BLaER1 treated with 17β-estradiol and CSF1 and Interleukin-3, amounts not matched to agents 10 nM and 100 nM (cell line): ENCODE measurements around the gene GALNTL6.

Source experiments
- H3K27ac ChIP-seq, 11 experiments: shearing (Covaris generic); formaldehyde crosslinking; 2 replicates each; pipeline ENCODE4 v1.8.1; 2022
- H3K27me3 ChIP-seq, 11 experiments: shearing (Covaris generic); formaldehyde crosslinking; 2 replicates each; pipeline ENCODE4 v1.8.1; 2022
- H3K36me3 ChIP-seq, 11 experiments: shearing (Covaris generic); formaldehyde crosslinking; 2 replicates each; pipeline ENCODE4 v1.8.1; 2022
- H3K4me1 ChIP-seq, 10 experiments: shearing (Covaris generic); formaldehyde crosslinking; 2 replicates each; pipeline ENCODE4 v1.8.1; 2022
- H3K4me2 ChIP-seq, 11 experiments: shearing (Covaris generic); formaldehyde crosslinking; 2 replicates each; pipeline ENCODE4 v1.8.1; 2022
- H3K4me3 ChIP-seq, 10 experiments: shearing (Covaris generic); formaldehyde crosslinking; 2 replicates each; pipeline ENCODE4 v1.8.1; 2022
- H3K9ac ChIP-seq, 11 experiments: shearing (Covaris generic); formaldehyde crosslinking; 2 replicates each; pipeline ENCODE4 v1.8.1; 2022
- H3K9me3 ChIP-seq, 11 experiments: shearing (Covaris generic); formaldehyde crosslinking; replicated peaks in 1 of 11; 2 replicates each; pipeline ENCODE4 v1.8.1; 2022
- H4K20me1 ChIP-seq, 11 experiments: shearing (Covaris generic); formaldehyde crosslinking; 2 replicates each; pipeline ENCODE4 v1.8.1; 2022
- Cebpa-rat ChIP-seq, 11 experiments: shearing (Covaris generic); IDR thresholded peaks; 2 replicates each; pipeline ENCODE4 v1.8.1; 2022

The GALNTL6 gene

GRCh38 chr4:173046144-173046543 lies 1232.9 kb downstream of the GALNTL6 start:
- no peak overlapping the region for H3K27ac ChIP-seq
- no peaks in the 10 kb centered on the region for H3K27me3 ChIP-seq
- no peak overlapping the region for H3K9ac ChIP-seq
- H3K4me2 ChIP-seq, result no peak overlapping the region
- no peaks in the 10 kb centered on the region for H4K20me1 ChIP-seq
- H3K9me3 ChIP-seq, result peaks cover 0 to 9% (median 0%) of the 10 kb centered on the region in 11 experiments; a peak in 2 of 22 replicates
- no peaks in the 10 kb centered on the region for H3K36me3 ChIP-seq
- no peaks in the 10 kb centered on the region for H3K4me1 ChIP-seq
- TF ChIP-seq Cebpa-rat (IDR thresholded peaks at IDR 0.05), result no peak
- H3K4me3 ChIP-seq, result no peak overlapping the region

GRCh38 chr4:173046818-173047217 lies 1233.6 kb downstream of the GALNTL6 start:
- H3K9ac ChIP-seq, result no peak overlapping the region
- H4K20me1 ChIP-seq, result no peaks in the 10 kb centered on the region
- H3K4me3 ChIP-seq, result no peak overlapping the region
- TF ChIP-seq Cebpa-rat (IDR thresholded peaks at IDR 0.05), result no peak
- no peaks in the 10 kb centered on the region for H3K36me3 ChIP-seq
- H3K27ac ChIP-seq, result no peak overlapping the region
- H3K27me3 ChIP-seq, result no peaks in the 10 kb centered on the region
- no peak overlapping the region for H3K4me2 ChIP-seq
- H3K4me1 ChIP-seq, result no peaks in the 10 kb centered on the region
- peaks cover 0 to 9% (median 0%) of the 10 kb centered on the region in 11 experiments; a peak in 2 of 22 replicates for H3K9me3 ChIP-seq

GRCh38 chr4:173051232-173051631 lies 1238.0 kb downstream of the GALNTL6 start:
- Histone ChIP-seq H3K9me3 (no peaks in the 10 kb centered on the region), H3K27ac (no peak overlapping the region), H4K20me1 (no peaks in the 10 kb centered on the region), H3K4me1 (no peaks in the 10 kb centered on the region), H3K9ac (no peak overlapping the region), H3K36me3 (no peaks in the 10 kb centered on the region), H3K4me2 (no peak overlapping the region), H3K4me3 (no peak overlapping the region), H3K27me3 (no peaks in the 10 kb centered on the region)
- TF ChIP-seq Cebpa-rat (IDR thresholded peaks at IDR 0.05), result no peak

- H3K4me1 ChIP-seq, result no peaks in the 10 kb centered on the region
- no peaks in the 10 kb centered on the region for H4K20me1 ChIP-seq
- no peak overlapping the region for H3K4me3 ChIP-seq
- H3K9me3 ChIP-seq, result no peaks in the 10 kb centered on the region
- no peaks in the 10 kb centered on the region for H3K36me3 ChIP-seq
- H3K9ac ChIP-seq, result no peak overlapping the region
- no peak for TF ChIP-seq Cebpa-rat (IDR thresholded peaks at IDR 0.05)
- no peaks in the 10 kb centered on the region for H3K27me3 ChIP-seq
- no peak overlapping the region for H3K4me2 ChIP-seq
- H3K27ac ChIP-seq, result no peak overlapping the region
Observed at GRCh38 chr4:173051716-173052115, 1238.5 kb downstream of the GALNTL6 start.

GRCh38 chr4:173052439-173052838 lies 1239.2 kb downstream of the GALNTL6 start:
- Histone ChIP-seq H3K9ac (no peak overlapping the region), H3K4me2 (no peak overlapping the region), H3K27me3 (no peaks in the 10 kb centered on the region), H3K4me3 (no peak overlapping the region), H4K20me1 (no peaks in the 10 kb centered on the region), H3K4me1 (no peaks in the 10 kb centered on the region), H3K9me3 (no peaks in the 10 kb centered on the region), H3K27ac (no peak overlapping the region), H3K36me3 (no peaks in the 10 kb centered on the region)
- peak in 3 of 11 experiments; percentile 51 to 73 (median 54); a peak in 3 of 22 replicates for TF ChIP-seq Cebpa-rat (IDR thresholded peaks at IDR 0.05)

GRCh38 chr4:173056271-173056670 lies 1243.1 kb downstream of the GALNTL6 start:
- H3K36me3 ChIP-seq, result no peaks in the 10 kb centered on the region
- H3K9me3 ChIP-seq, result no peaks in the 10 kb centered on the region
- H3K27me3 ChIP-seq, result no peaks in the 10 kb centered on the region
- no peak overlapping the region for H3K9ac ChIP-seq
- no peak overlapping the region for H3K27ac ChIP-seq
- no peak overlapping the region for H3K4me3 ChIP-seq
- H4K20me1 ChIP-seq, result no peaks in the 10 kb centered on the region
- no peak overlapping the region for H3K4me2 ChIP-seq
- H3K4me1 ChIP-seq, result no peaks in the 10 kb centered on the region
- no peak for TF ChIP-seq Cebpa-rat (IDR thresholded peaks at IDR 0.05)

GRCh38 chr4:173056710-173057109 lies 1243.5 kb downstream of the GALNTL6 start:
- Histone ChIP-seq H3K4me3 (no peak overlapping the region), H3K9me3 (peaks cover 0 to 3% (median 0%) of the 10 kb centered on the region in 11 experiments; a peak in 1 of 22 replicates), H4K20me1 (no peaks in the 10 kb centered on the region), H3K36me3 (no peaks in the 10 kb centered on the region), H3K9ac (no peak overlapping the region), H3K4me1 (no peaks in the 10 kb centered on the region), H3K27me3 (no peaks in the 10 kb centered on the region), H3K4me2 (no peak overlapping the region), H3K27ac (no peak overlapping the region)
- TF ChIP-seq Cebpa-rat (IDR thresholded peaks at IDR 0.05), result no peak

GRCh38 chr4:173057442-173057841 lies 1244.2 kb downstream of the GALNTL6 start:
- no peak overlapping the region for H3K27ac ChIP-seq
- H3K4me2 ChIP-seq, result no peak overlapping the region
- H4K20me1 ChIP-seq, result no peaks in the 10 kb centered on the region
- no peaks in the 10 kb centered on the region for H3K4me1 ChIP-seq
- no peaks in the 10 kb centered on the region for H3K36me3 ChIP-seq
- H3K4me3 ChIP-seq, result no peak overlapping the region
- peaks cover 0 to 9% (median 1%) of the 10 kb centered on the region in 11 experiments; a peak in 11 of 22 replicates for H3K9me3 ChIP-seq
- TF ChIP-seq Cebpa-rat (IDR thresholded peaks at IDR 0.05), result no peak
- no peaks in the 10 kb centered on the region for H3K27me3 ChIP-seq
- H3K9ac ChIP-seq, result no peak overlapping the region

- H3K4me1 ChIP-seq, result no peaks in the 10 kb centered on the region
- H4K20me1 ChIP-seq, result no peaks in the 10 kb centered on the region
- no peaks in the 10 kb centered on the region for H3K36me3 ChIP-seq
- no peak overlapping the region for H3K4me2 ChIP-seq
- no peak overlapping the region for H3K27ac ChIP-seq
- no peak overlapping the region for H3K4me3 ChIP-seq
- no peak overlapping the region for H3K9ac ChIP-seq
- peaks cover 4 to 13% (median 6%) of the 10 kb centered on the region in 11 experiments; a peak in 12 of 22 replicates for H3K9me3 ChIP-seq
- no peaks in the 10 kb centered on the region for H3K27me3 ChIP-seq
- TF ChIP-seq Cebpa-rat (IDR thresholded peaks at IDR 0.05), result no peak
Observed at GRCh38 chr4:173057901-173058300, 1244.7 kb downstream of the GALNTL6 start.

- H3K9me3 ChIP-seq, result peaks cover 14 to 32% (median 20%) of the 10 kb centered on the region in 11 experiments; a peak in 20 of 22 replicates
- H3K27ac ChIP-seq, result no peak overlapping the region
- no peak overlapping the region for H3K9ac ChIP-seq
- H3K36me3 ChIP-seq, result no peaks in the 10 kb centered on the region
- no peaks in the 10 kb centered on the region for H3K27me3 ChIP-seq
- no peak overlapping the region for H3K4me2 ChIP-seq
- no peak overlapping the region for H3K4me3 ChIP-seq
- no peak for TF ChIP-seq Cebpa-rat (IDR thresholded peaks at IDR 0.05)
- H4K20me1 ChIP-seq, result no peaks in the 10 kb centered on the region
- H3K4me1 ChIP-seq, result no peaks in the 10 kb centered on the region
Observed at GRCh38 chr4:173061160-173061559, 1248.0 kb downstream of the GALNTL6 start.
